Transverse colon (tissue), 4 donors: ENCODE data around the gene FAM187B. TPM values are rescaled to one million over a fixed set of nuclear protein-coding genes. Genes with fewer than 3 reads are reported as not detected.

Experiments used
- DNase-seq: peaks from one replicate; pipeline ENCODE4 v3.0.0-alpha.2; 2019
- H3K27ac ChIP-seq, 4 donors: fragments of 200-600 bp; sonication (generic); 2 replicates each; pipeline ENCODE4 v1.5.1; 2016 to 2018; ENCODE audit warnings: inconsistent platforms in 4 of 4
- H3K27me3 ChIP-seq: fragments of 200-600 bp; sonication (generic); 2 replicates; pipeline ENCODE4 v1.5.1; 2017; ENCODE audit warnings: inconsistent platforms
- H3K36me3 ChIP-seq, 4 donors: fragments of 200-600 bp; sonication (generic); 2 replicates each; pipeline ENCODE4 v1.5.1; 2017 to 2019; ENCODE audit warnings: inconsistent platforms in 4 of 4
- H3K4me1 ChIP-seq, 4 donors: fragments of 200-600 bp; sonication (generic); 2 replicates each; pipeline ENCODE4 v1.5.1; 2017 to 2020; ENCODE audit warnings: inconsistent platforms in 4 of 4
- H3K4me3 ChIP-seq, 4 donors: fragments of 200-600 bp; sonication (generic); 1 replicate in 1 of 4; 2 replicates in 3 of 4; pipeline versions ENCODE4 v1.5.1 to v1.6.1; 2017 to 2019; ENCODE audit warnings: inconsistent platforms in 4 of 4
- H3K9me3 ChIP-seq, 2 donors: fragments of 200-600 bp; sonication (generic); 2 replicates each; pipeline ENCODE4 v1.5.1; 2017 to 2019; ENCODE audit warnings: inconsistent platforms in 2 of 2
- EP300 ChIP-seq: sonication (generic); formaldehyde crosslinking; IDR thresholded peaks from one replicate; pipeline ENCODE4 v1.6.1; 2017; ENCODE audit warnings: antibody characterized with exemption, low read depth
- POLR2A ChIP-seq: fragments of 450-650 bp; IDR thresholded peaks from one replicate; pipeline ENCODE4 v1.6.1; 2016; ENCODE audit warnings: antibody characterized with exemption, mild to moderate bottlenecking, moderate library complexity
- POLR2AphosphoS5 ChIP-seq, 3 donors: sonication (generic); formaldehyde crosslinking; IDR thresholded peaks; one replicate each; pipeline ENCODE4 v1.6.1; 2016; ENCODE audit warnings: antibody characterized with exemption in 3 of 3
- WGBS, 2 donors: methylation state at CpG; one replicate each; pipeline ENCODE4 v1.1.5; 2018; ENCODE audit warnings: low coverage in 1 of 2; 5-methylcytosine and 5-hydroxymethylcytosine counted together
- in situ Hi-C, 4 donors: fragments of 200-750 bp; cut with MboI; loops; one replicate each; pipeline versions ENCODE4 v1.15.0 to v1.15.1; 2017; ENCODE audit warnings: low sequenced_read_pairs in 3 of 4, low pct_ligation_motif_present in 1 of 4, low pct_unique_long_range_greater_than_20kb in 1 of 4
- intact Hi-C: fragments of 100-400 bp; cut with DNase I; formaldehyde crosslinking; loops from one replicate; pipeline ENCODE4 v1.15.1; 2023; ENCODE audit warnings: low total_unique reads
- total RNA-seq, 4 donors: library from RNA; depleted of rRNA; stranded (reverse); fragments of >200 nt; gene quantifications; one replicate each; pipeline ENCODE4 v1.1.0, GENCODE V29; 2016
- TF ChIP-seq, protein P1 (sequence below), 5 experiments: fragments of 200-600 bp in 3 of 5; fragments of 450-650 bp in 2 of 5; sonication (generic) in 3 of 5; IDR thresholded peaks; 1 replicate in 2 of 5; 2 replicates in 3 of 5; pipeline ENCODE4 v1.5.1; 2016 to 2017; ENCODE audit warnings: antibody characterized with exemption in 5 of 5, inconsistent platforms in 3 of 5, mild to moderate bottlenecking in 2 of 5, moderate library complexity in 1 of 5

Gene FAM187B
- total RNA-seq, 4 donors from 2014 or later, result not detected

DNA sequence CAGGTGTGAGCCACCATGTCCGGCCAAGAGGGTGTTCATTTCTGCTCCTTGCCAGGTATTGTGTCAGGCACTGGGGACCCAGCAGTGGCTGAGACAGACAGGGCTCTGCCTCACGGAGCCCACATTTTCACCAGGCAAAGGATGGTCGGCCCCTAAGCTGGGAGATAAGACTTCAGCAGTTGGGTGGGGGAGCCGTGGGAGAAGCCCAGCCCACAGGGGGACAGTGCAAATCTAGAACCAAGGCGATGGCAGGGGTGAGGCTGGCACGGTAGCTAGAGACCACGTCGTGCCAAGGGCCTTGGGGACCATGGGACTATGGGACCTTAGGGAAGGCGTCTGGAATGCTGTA is 28.5 kb upstream of the FAM187B start:
- 90 to 93% methylated on average over 7 to 9 of the region's 9 CpGs for WGBS, 2 donors
- TF ChIP-seq, protein P1, sequence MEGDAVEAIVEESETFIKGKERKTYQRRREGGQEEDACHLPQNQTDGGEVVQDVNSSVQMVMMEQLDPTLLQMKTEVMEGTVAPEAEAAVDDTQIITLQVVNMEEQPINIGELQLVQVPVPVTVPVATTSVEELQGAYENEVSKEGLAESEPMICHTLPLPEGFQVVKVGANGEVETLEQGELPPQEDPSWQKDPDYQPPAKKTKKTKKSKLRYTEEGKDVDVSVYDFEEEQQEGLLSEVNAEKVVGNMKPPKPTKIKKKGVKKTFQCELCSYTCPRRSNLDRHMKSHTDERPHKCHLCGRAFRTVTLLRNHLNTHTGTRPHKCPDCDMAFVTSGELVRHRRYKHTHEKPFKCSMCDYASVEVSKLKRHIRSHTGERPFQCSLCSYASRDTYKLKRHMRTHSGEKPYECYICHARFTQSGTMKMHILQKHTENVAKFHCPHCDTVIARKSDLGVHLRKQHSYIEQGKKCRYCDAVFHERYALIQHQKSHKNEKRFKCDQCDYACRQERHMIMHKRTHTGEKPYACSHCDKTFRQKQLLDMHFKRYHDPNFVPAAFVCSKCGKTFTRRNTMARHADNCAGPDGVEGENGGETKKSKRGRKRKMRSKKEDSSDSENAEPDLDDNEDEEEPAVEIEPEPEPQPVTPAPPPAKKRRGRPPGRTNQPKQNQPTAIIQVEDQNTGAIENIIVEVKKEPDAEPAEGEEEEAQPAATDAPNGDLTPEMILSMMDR (IDR thresholded peaks at IDR 0.05), result no peak
- TF ChIP-seq POLR2AphosphoS5 (IDR thresholded peaks at IDR 0.05) (no peak), POLR2A (no peak), EP300 (no peak)
- in situ Hi-C loops, result no loop called here
- intact Hi-C loops, result no loop called here
- H3K27me3 ChIP-seq, result no peaks in the 10 kb centered on the region
- H3K27ac ChIP-seq, result no peak overlapping the region
- no peak overlapping the region for H3K4me3 ChIP-seq
- DNase-seq, result no peak
- H3K4me1 ChIP-seq, result no peaks in the 10 kb centered on the region
- H3K36me3 ChIP-seq, result no peaks in the 10 kb centered on the region
- H3K9me3 ChIP-seq, result no peaks in the 10 kb centered on the region

DNA sequence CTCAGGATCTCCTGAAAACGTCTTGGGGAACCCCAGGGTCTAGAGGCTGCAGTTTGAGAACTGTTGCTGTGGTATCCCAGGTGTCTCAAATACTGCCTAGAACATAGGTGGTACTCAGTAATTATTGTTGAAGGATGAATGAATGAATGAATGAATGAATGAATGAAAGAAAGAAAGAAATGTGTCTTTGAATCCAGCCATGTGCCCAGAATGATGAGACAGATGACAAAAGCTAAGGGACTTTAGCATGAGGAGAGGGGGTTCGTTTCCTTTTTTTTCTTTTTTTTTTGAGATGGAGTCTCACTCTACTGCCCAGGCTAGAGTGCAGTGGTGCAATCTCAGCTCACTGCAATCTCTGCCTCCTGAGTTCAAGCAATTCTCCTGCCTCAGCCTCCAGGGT is 28.0 kb upstream of the FAM187B start:
- H3K27me3 ChIP-seq, result no peaks in the 10 kb centered on the region
- in situ Hi-C loops (no loop called here), intact Hi-C loops (no loop called here)
- WGBS, 2 donors, result 62 to 89% methylated on average over 1 to 2 of the region's 2 CpGs
- no peak for TF ChIP-seq POLR2AphosphoS5 (IDR thresholded peaks at IDR 0.05)
- TF ChIP-seq POLR2A, result no peak
- no peak for TF ChIP-seq EP300
- TF ChIP-seq, protein P1 (IDR thresholded peaks at IDR 0.05), result no peak
- DNase-seq, result no peak
- H3K9me3 ChIP-seq, result no peaks in the 10 kb centered on the region
- H3K4me1 ChIP-seq, result no peaks in the 10 kb centered on the region
- no peak overlapping the region for H3K27ac ChIP-seq
- no peaks in the 10 kb centered on the region for H3K36me3 ChIP-seq
- H3K4me3 ChIP-seq, result no peak overlapping the region

DNA sequence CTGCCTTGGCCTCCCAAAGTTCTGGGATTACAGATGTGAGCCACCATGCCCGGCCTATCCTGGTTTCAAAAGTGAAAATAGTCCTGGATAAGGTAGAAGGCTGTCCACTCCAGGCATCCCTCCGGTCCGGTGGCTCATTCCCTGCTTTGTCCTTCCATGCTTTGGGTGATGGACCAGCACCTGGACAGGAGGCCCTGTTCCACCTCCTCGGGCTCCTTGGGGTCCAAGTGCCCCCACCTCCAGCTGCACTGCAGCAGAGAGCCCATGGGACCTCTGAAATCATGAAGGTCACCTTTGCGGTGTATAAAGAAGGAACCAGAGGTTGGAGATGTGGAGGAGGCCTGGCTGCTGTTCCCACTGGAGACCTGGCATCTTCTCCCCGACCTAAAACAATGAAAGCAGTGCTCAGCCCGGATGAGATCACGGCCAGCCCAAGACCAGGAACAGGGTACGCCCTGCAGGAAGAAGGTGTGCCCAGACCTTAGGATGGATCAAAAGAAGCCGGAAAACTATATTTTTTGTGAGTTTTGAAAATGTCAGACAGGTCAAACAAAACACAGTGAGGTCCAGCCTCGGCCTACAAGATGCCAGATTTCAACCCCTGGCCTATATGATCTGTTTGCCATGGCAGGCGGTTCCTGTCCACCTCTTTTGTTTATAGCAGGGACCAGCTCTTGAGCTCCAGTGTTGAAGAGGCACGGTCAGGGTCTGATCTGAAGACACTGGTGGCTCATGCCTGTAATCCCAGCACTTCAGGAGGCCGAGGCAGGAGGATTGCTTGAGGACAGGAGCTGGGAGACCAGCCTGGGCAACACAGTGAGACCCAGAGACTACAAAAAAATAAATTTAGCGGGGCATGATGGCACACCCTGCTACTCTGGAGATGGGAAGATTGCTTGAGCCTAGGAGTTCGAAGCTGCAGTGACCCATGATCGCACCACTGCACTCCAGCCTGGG is 26.1 kb upstream of the FAM187B start:
- Histone ChIP-seq H3K27me3 (no peaks in the 10 kb centered on the region), H3K4me3 (no peak overlapping the region), H3K9me3 (no peaks in the 10 kb centered on the region), H3K36me3 (no peaks in the 10 kb centered on the region), H3K4me1 (peaks cover 0 to 8% (median 0%) of the 10 kb centered on the region in 4 donors), H3K27ac (no peak overlapping the region)
- TF ChIP-seq POLR2A (no peak), EP300 (no peak), POLR2AphosphoS5 (IDR thresholded peaks at IDR 0.05) (no peak)
- TF ChIP-seq, protein P1 (IDR thresholded peaks at IDR 0.05), result no peak
- intact Hi-C loops, result no loop called here
- 71 to 93% methylated on average over 5 to 17 of the region's 17 CpGs for WGBS, 2 donors
- in situ Hi-C loops, result no loop called here
- no peak for DNase-seq

DNA sequence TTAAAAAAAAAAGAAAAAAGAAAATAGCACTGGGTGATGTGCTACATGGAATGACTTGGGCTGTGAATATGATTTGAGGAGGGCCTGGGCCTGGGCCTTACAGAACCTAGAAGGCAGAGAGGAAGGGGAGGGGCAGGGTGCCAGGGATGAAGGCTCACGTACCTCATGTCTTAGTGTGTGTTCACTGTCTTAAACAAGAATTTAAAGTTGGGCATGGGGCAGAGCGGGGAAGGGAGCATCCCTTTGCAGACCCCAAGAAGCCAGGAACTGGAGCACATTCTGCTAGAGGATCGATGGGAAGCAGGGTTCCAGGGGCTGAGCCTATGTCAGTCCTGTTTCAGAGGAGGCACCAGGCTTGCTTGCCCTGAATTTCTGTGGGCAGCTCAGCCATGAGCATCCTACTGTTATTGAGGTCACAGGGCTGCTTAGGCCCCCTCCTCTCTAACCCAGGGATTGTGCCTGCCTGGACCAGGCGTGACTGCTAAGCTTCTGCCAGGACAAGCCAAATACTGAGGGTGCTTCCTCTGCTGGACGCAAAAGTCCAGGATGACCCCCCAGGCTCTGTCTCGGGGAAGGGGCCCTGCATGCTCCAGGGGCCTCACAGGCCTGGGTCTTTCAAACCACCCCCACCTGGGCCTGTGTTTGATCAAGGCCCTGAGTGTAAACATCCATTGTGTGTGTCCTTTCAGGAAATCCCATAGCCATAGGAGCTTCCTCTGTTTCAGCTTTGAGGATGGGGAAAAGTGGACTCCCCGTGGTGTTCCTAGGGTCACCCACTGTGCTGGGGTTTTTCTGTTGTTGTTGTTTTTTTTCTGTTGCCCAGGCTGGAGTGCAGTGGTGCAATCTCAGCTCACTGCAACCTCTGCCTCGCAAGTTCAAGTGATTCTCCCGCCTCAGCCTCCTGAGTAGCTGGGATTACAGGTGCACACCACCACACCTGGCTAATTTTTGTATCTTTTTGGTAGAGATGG is 25.1 kb upstream of the FAM187B start:
- intact Hi-C loops, result no loop called here

More for the DNA sequence above, 25.1 kb upstream of the FAM187B start:
- in situ Hi-C loops, result no loop called here
- TF ChIP-seq EP300, result no peak
- TF ChIP-seq POLR2A, result no peak
- TF ChIP-seq, protein P1 (IDR thresholded peaks at IDR 0.05), result no peak
- TF ChIP-seq POLR2AphosphoS5 (IDR thresholded peaks at IDR 0.05), result no peak
- Histone ChIP-seq H3K4me3 (no peak overlapping the region), H3K4me1 (peaks cover 0 to 16% (median 2%) of the 10 kb centered on the region in 4 donors), H3K36me3 (no peaks in the 10 kb centered on the region), H3K9me3 (no peaks in the 10 kb centered on the region), H3K27ac (peak overlapping the region in 1 of 4 donors; percentile 8), H3K27me3 (peaks cover 9% of the 10 kb centered on the region)
- 89% methylated on average over 9 of the region's 9 CpGs; no CpG with 5 or more reads in 1 of the 2 donors for WGBS, 2 donors
- DNase-seq, result no peak
